ENCODE results near the gene CAPN11. TPM values are rescaled to one million over a fixed set of nuclear protein-coding genes. Genes with fewer than 3 reads are reported as not detected.

CAPN11 gene
- total and polyA plus RNA-seq, 10 of the 15 experiments (the other 5 are each of a cell fraction or from before 2014, with no cell fraction given) = 0.05 to 0.44 (median 0.31) TPM

DNA sequence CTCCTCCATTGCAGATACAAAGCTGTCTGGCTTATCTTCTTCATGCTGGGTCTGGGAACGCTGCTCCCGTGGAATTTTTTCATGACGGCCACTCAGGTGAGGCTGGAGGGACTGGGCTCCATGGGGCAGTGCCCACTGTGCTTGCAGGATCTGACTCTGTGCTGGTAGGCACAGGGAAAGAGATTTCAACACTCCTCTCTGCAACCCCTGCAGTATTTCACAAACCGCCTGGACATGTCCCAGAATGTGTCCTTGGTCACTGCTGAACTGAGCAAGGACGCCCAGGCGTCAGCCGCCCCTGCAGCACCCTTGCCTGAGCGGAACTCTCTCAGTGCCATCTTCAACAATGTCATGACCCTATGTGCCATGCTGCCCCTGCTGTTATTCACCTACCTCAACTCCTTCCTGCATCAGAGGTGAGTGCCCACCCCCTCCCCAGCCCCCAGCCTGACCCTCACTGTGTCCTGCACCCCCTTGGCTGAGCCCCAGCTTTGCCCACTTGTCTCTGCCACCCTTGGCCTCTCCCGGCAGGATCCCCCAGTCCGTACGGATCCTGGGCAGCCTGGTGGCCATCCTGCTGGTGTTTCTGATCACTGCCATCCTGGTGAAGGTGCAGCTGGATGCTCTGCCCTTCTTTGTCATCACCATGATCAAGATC lies 70.9 kb downstream of the CAPN11 start:
- Histone ChIP-seq H3K4me2 (ENCODE audit: control insufficient read depth, insufficient read depth) (no peak overlapping the region), H3K79me2 (ENCODE audit: control insufficient read depth, insufficient read depth, low read length) (peaks cover 20% of the 10 kb centered on the region), H3K27ac (ENCODE audit: control insufficient read depth, insufficient read depth) (no peak overlapping the region), H3K4me3 (no peak overlapping the region), H3K9ac (ENCODE audit: control insufficient read depth, insufficient read depth, low read length) (no peak overlapping the region), H3K27me3 (replicated peaks in 1 of 2; ENCODE audit: control insufficient read depth in 2 of 2, insufficient read depth in 2 of 2, low read length in 1 of 2) (no peaks in the 10 kb centered on the region), H3K9me3 (replicated peaks; ENCODE audit: control insufficient read depth, insufficient read depth, low read length) (no peaks in the 10 kb centered on the region), H4K20me1 (ENCODE audit: control insufficient read depth, insufficient read depth) (no peaks in the 10 kb centered on the region), H3K36me3 (ENCODE audit: control insufficient read depth in 2 of 2, insufficient read depth in 2 of 2, low read length in 1 of 2) (peaks cover 4 to 20% of the 10 kb centered on the region in 2 experiments; a peak in 3 of 4 replicates), H3K4me1 (ENCODE audit: control insufficient read depth, insufficient read depth, low read length) (peaks cover 8% of the 10 kb centered on the region), H2AFZ (ENCODE audit: control insufficient read depth, low read depth, low read length) (no peak overlapping the region)
- POLR2A ChIA-PET = interaction anchor here (1.2 kb wide), 1 partner anchor 56 kb away, joined by 3 read pairs; no protein-coding TSS in a partner anchor
- intact Hi-C loops (cut with micrococcal nuclease; ENCODE audit: unreplicated experiment) (no loop called here), in situ Hi-C loops (cut with MboI) (loop anchor here (10.0 kb wide), 1 partner anchor 125 kb away; no protein-coding TSS in a partner anchor)
- SMC1A ChIA-PET (ENCODE audit: uncharacterized antibody, unreplicated experiment) = no interaction called here
- 92% methylated on average over 11 of the region's 11 CpGs for WGBS (ENCODE audit: insufficient coverage, insufficient replicate concordance, low lambda C conversion rate, missing lambda C conversion rate)
- FAIRE-seq (no peak), DNase-seq (ENCODE audit: low read depth, low spot score) (no peak), ATAC-seq (no peak)
- BruUV-seq (replicated peaks) = no TSS peak
- RAD21 ChIA-PET (ENCODE audit: unreplicated experiment) = no interaction called here
- CTCF ChIA-PET = interaction anchor here (1.9 kb wide), 1 partner anchor 57 kb away, joined by 5 read pairs; no protein-coding TSS in a partner anchor
- TF ChIP-seq, protein P1, sequence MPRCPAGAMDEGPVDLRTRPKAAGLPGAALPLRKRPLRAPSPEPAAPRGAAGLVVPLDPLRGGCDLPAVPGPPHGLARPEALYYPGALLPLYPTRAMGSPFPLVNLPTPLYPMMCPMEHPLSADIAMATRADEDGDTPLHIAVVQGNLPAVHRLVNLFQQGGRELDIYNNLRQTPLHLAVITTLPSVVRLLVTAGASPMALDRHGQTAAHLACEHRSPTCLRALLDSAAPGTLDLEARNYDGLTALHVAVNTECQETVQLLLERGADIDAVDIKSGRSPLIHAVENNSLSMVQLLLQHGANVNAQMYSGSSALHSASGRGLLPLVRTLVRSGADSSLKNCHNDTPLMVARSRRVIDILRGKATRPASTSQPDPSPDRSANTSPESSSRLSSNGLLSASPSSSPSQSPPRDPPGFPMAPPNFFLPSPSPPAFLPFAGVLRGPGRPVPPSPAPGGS (IDR thresholded peaks at IDR 0.05; ENCODE audit: borderline replicate concordance, insufficient read depth, low read depth, low read length, poor library complexity, severe bottlenecking) = no peak
- TF ChIP-seq, protein P2, sequence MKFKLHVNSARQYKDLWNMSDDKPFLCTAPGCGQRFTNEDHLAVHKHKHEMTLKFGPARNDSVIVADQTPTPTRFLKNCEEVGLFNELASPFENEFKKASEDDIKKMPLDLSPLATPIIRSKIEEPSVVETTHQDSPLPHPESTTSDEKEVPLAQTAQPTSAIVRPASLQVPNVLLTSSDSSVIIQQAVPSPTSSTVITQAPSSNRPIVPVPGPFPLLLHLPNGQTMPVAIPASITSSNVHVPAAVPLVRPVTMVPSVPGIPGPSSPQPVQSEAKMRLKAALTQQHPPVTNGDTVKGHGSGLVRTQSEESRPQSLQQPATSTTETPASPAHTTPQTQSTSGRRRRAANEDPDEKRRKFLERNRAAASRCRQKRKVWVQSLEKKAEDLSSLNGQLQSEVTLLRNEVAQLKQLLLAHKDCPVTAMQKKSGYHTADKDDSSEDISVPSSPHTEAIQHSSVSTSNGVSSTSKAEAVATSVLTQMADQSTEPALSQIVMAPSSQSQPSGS (IDR thresholded peaks at IDR 0.05; ENCODE audit: low read length) = no peak
- TF ChIP-seq CEBPB (IDR thresholded peaks at IDR 0.05; ENCODE audit: borderline replicate concordance in 1 of 2, low read depth in 2 of 2, low read length in 2 of 2) = no peak
- TF ChIP-seq MYC (IDR thresholded peaks at IDR 0.05; ENCODE audit: insufficient read depth, insufficient read length, insufficient replicate concordance, low read length, severe bottlenecking) = no peak
- no peak for TF ChIP-seq MYB (IDR thresholded peaks at IDR 0.05; ENCODE audit: borderline replicate concordance, low read depth, low read length)
- no peak for TF ChIP-seq YY1 (IDR thresholded peaks at IDR 0.05; ENCODE audit: low read depth, low read length)
- no peak for TF ChIP-seq RCOR1 (conservative IDR thresholded peaks at IDR 0.05; ENCODE audit: low read depth, low read length)
- TF ChIP-seq, protein P3, sequence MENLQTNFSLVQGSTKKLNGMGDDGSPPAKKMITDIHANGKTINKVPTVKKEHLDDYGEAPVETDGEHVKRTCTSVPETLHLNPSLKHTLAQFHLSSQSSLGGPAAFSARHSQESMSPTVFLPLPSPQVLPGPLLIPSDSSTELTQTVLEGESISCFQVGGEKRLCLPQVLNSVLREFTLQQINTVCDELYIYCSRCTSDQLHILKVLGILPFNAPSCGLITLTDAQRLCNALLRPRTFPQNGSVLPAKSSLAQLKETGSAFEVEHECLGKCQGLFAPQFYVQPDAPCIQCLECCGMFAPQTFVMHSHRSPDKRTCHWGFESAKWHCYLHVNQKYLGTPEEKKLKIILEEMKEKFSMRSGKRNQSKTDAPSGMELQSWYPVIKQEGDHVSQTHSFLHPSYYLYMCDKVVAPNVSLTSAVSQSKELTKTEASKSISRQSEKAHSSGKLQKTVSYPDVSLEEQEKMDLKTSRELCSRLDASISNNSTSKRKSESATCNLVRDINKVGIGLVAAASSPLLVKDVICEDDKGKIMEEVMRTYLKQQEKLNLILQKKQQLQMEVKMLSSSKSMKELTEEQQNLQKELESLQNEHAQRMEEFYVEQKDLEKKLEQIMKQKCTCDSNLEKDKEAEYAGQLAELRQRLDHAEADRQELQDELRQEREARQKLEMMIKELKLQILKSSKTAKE (IDR thresholded peaks at IDR 0.05; ENCODE audit: low read depth, poor library complexity, severe bottlenecking) = no peak
- TF ChIP-seq ZNF217 (IDR thresholded peaks at IDR 0.05) = no peak
- TF ChIP-seq, protein P4, sequence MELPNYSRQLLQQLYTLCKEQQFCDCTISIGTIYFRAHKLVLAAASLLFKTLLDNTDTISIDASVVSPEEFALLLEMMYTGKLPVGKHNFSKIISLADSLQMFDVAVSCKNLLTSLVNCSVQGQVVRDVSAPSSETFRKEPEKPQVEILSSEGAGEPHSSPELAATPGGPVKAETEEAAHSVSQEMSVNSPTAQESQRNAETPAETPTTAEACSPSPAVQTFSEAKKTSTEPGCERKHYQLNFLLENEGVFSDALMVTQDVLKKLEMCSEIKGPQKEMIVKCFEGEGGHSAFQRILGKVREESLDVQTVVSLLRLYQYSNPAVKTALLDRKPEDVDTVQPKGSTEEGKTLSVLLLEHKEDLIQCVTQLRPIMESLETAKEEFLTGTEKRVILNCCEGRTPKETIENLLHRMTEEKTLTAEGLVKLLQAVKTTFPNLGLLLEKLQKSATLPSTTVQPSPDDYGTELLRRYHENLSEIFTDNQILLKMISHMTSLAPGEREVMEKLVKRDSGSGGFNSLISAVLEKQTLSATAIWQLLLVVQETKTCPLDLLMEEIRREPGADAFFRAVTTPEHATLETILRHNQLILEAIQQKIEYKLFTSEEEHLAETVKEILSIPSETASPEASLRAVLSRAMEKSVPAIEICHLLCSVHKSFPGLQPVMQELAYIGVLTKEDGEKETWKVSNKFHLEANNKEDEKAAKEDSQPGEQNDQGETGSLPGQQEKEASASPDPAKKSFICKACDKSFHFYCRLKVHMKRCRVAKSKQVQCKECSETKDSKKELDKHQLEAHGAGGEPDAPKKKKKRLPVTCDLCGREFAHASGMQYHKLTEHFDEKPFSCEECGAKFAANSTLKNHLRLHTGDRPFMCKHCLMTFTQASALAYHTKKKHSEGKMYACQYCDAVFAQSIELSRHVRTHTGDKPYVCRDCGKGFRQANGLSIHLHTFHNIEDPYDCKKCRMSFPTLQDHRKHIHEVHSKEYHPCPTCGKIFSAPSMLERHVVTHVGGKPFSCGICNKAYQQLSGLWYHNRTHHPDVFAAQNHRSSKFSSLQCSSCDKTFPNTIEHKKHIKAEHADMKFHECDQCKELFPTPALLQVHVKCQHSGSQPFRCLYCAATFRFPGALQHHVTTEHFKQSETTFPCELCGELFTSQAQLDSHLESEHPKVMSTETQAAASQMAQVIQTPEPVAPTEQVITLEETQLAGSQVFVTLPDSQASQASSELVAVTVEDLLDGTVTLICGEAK (IDR thresholded peaks at IDR 0.05; ENCODE audit: borderline replicate concordance) = no peak
- no peak for TF ChIP-seq PAX8 (IDR thresholded peaks at IDR 0.05)
- TF ChIP-seq EGR1 (IDR thresholded peaks at IDR 0.05; ENCODE audit: borderline replicate concordance in 1 of 2, low read depth in 2 of 2, low read length in 2 of 2) = no peak
- no peak for TF ChIP-seq IKZF2 (IDR thresholded peaks at IDR 0.05)
- no peak for TF ChIP-seq BMI1 (IDR thresholded peaks at IDR 0.05; ENCODE audit: borderline replicate concordance)

Measured in GM12878 (cell line).